Endothelial cell of umbilical vein (primary cell): ENCODE data around the gene KIAA0753. TPM values are rescaled to one million over a fixed set of nuclear protein-coding genes. Genes with fewer than 3 reads are reported as not detected.

Experiments used
- BruUV-seq: library from RNA; stranded (reverse); fragments of 400-500 nt; replicated peaks from 2 replicates; lab custom pipeline; 2021; lab: Mats Ljungman, UMichigan
- CTCF ChIA-PET: fragments of 300-600, 350-600 bp; sonication (Branson Sonifier 250); formaldehyde crosslinking; loops from one replicate; lab custom pipeline; 2021; ENCODE audit warnings: antibody characterized with exemption, inconsistent platforms; lab: Charles Lee
- POLR2A ChIA-PET: fragments of 300-600, 350-600 bp; sonication (Branson Sonifier 250); formaldehyde crosslinking; loops from one replicate; lab custom pipeline; 2021; ENCODE audit warnings: antibody characterized with exemption, inconsistent platforms; lab: Charles Lee
- DNase-seq: peaks from one replicate; pipeline ENCODE4 v3.0.0-alpha.2; 2011; ENCODE audit warnings: low read depth, low spot score
- FAIRE-seq: peaks from 2 replicates; lab custom pipeline; 2011; peaks lifted over from hg19 to GRCh38; lab: Jason Lieb, UNC
- H2AFZ ChIP-seq: 2 replicates; pipeline ENCODE4 v1.6.0; 2012; ENCODE audit warnings: low read depth, low read length, control low read depth, inconsistent platforms
- H3K27ac ChIP-seq: 2 replicates; pipeline ENCODE4 v1.5.1; 2011; ENCODE audit warnings: low read depth, mild to moderate bottlenecking, control low read depth, low read length, moderate library complexity; ENCODE audit not compliant: insufficient read depth
- H3K27me3 ChIP-seq, 2 experiments: 2 replicates each; pipeline versions ENCODE4 v1.6.0 to v1.6.1; 2011; ENCODE audit warnings: low read length in 2 of 2, mixed read lengths in 1 of 2; ENCODE audit not compliant: control insufficient read depth in 2 of 2, insufficient read depth in 2 of 2
- H3K36me3 ChIP-seq, 2 experiments: 2 replicates in 1 of 2; 3 replicates in 1 of 2; pipeline ENCODE4 v1.5.1; 2011; ENCODE audit warnings: low read length in 2 of 2, mild to moderate bottlenecking in 1 of 2, moderate library complexity in 1 of 2; ENCODE audit not compliant: control insufficient read depth in 2 of 2, insufficient read depth in 2 of 2; ENCODE audit errors: extremely low read depth in 1 of 2
- H3K4me1 ChIP-seq: 3 replicates; pipeline ENCODE4 v1.5.1; 2011; ENCODE audit warnings: mild to moderate bottlenecking, low read length; ENCODE audit not compliant: control insufficient read depth, insufficient read depth; ENCODE audit errors: extremely low read depth
- H3K4me2 ChIP-seq: 2 replicates; pipeline ENCODE4 v1.6.1; 2011; ENCODE audit warnings: low read length, control low read depth, mixed read lengths; ENCODE audit not compliant: insufficient read depth
- H3K4me3 ChIP-seq, 3 experiments: fragments of 200-600 bp in 1 of 3; sonication (generic), shearing (Covaris generic) in 1 of 3; replicated peaks in 1 of 3; 2 replicates each; pipeline ENCODE4 v1.5.1; 2011 to 2016; ENCODE audit warnings: control low read depth in 3 of 3, low read length in 3 of 3, mild to moderate bottlenecking in 2 of 3, inconsistent platforms in 1 of 3, low read depth in 1 of 3, moderate library complexity in 1 of 3; ENCODE audit not compliant: insufficient read depth in 1 of 3
- H3K79me2 ChIP-seq: 2 replicates; pipeline ENCODE4 v1.6.0; 2012; ENCODE audit warnings: low read length, inconsistent platforms; ENCODE audit not compliant: control insufficient read depth, insufficient read depth
- H3K9ac ChIP-seq: replicated peaks from 2 replicates; pipeline ENCODE3; 2011; ENCODE audit warnings: low read length, control low read depth; ENCODE audit not compliant: insufficient read depth; ENCODE audit errors: extremely low read depth
- H3K9me1 ChIP-seq: replicated peaks from 3 replicates; pipeline ENCODE4 v1.6.0; 2011; ENCODE audit warnings: mild to moderate bottlenecking, low read length; ENCODE audit not compliant: control insufficient read depth, insufficient read depth; ENCODE audit errors: extremely low read depth
- H3K9me3 ChIP-seq: replicated peaks from 2 replicates; pipeline ENCODE4 v1.5.1; 2012; ENCODE audit warnings: low read length, inconsistent platforms; ENCODE audit not compliant: control insufficient read depth, insufficient read depth
- H4K20me1 ChIP-seq: replicated peaks from 2 replicates; pipeline ENCODE3; 2011; ENCODE audit warnings: mild to moderate bottlenecking, low read length; ENCODE audit not compliant: control insufficient read depth, insufficient read depth; ENCODE audit errors: extremely low read depth
- CTCF ChIP-seq, 2 donors: IDR thresholded peaks; 1 replicate in 1 of 2; 2 replicates in 1 of 2; pipeline ENCODE4 v1.5.1; 2011; ENCODE audit warnings: low read length in 2 of 2, mild to moderate bottlenecking in 2 of 2, moderate library complexity in 2 of 2, control low read depth in 1 of 2, inconsistent platforms in 1 of 2, low read depth in 1 of 2; ENCODE audit not compliant: insufficient read depth in 1 of 2; ENCODE audit errors: extremely low read depth in 1 of 2
- EZH2 ChIP-seq: IDR thresholded peaks from 2 replicates; pipeline ENCODE4 v1.6.1; 2012; ENCODE audit warnings: borderline replicate concordance, low read depth, mild to moderate bottlenecking, moderate library complexity, low read length, inconsistent platforms; ENCODE audit not compliant: severe bottlenecking
- FOS ChIP-seq: IDR thresholded peaks from 2 replicates; pipeline ENCODE4 v1.6.1; 2011; ENCODE audit warnings: mild to moderate bottlenecking, low read length, moderate library complexity, borderline replicate concordance; ENCODE audit not compliant: insufficient read depth
- GATA2 ChIP-seq: IDR thresholded peaks from 2 replicates; pipeline ENCODE4 v1.7.0; 2011; ENCODE audit warnings: low read depth, mild to moderate bottlenecking, moderate library complexity, mixed read lengths, low read length; ENCODE audit not compliant: insufficient read length, insufficient read depth
- JUN ChIP-seq: IDR thresholded peaks from 2 replicates; pipeline ENCODE4 v1.6.1; 2011; ENCODE audit warnings: borderline replicate concordance, low read depth; ENCODE audit not compliant: insufficient read length, insufficient read depth
- MYC ChIP-seq: IDR thresholded peaks from one replicate; pipeline ENCODE4 v1.6.1; 2011; ENCODE audit warnings: mild to moderate bottlenecking, low read depth, low read length
- POLR2A ChIP-seq: IDR thresholded peaks from 2 replicates; pipeline ENCODE4 v1.6.1; 2012; ENCODE audit warnings: low read depth, mild to moderate bottlenecking, control low read depth, low read length
- POLR2AphosphoS5 ChIP-seq: IDR thresholded peaks from 2 replicates; pipeline ENCODE4 v1.6.1; 2012; ENCODE audit warnings: low read depth, mild to moderate bottlenecking, control low read depth, low read length, moderate library complexity; ENCODE audit not compliant: insufficient read depth
- dilution Hi-C: fragments of 300-500 bp; cut with MboI; formaldehyde crosslinking; loops from one replicate; pipeline ENCODE4 v1.15.0; 2019; ENCODE audit warnings: low sequenced_read_pairs; ENCODE audit not compliant: extremely low pct_ligation_motif_present
- intact Hi-C: fragments of 100-400 bp; cut with micrococcal nuclease; formaldehyde crosslinking; loops from one replicate; pipeline ENCODE4 v1.10.0; 2022
- polyA plus RNA-seq, 4 experiments: library from polyadenylated mRNA; depleted of rRNA in 3 of 4; stranded (reverse) in 3 of 4; unstranded in 1 of 4; fragments of >200 nt; gene quantifications; 2 replicates each; pipeline versions ENCODE4 v1.2.1 to v1.2.3, GENCODE V29; 2011 to 2012; ENCODE audit warnings: missing spikeins in 1 of 4
- total RNA-seq: library from RNA; stranded (reverse); gene quantifications from 2 replicates; pipeline ENCODE4 v1.2.3, GENCODE V29; 2021
- TF ChIP-seq, protein P1 (sequence below): IDR thresholded peaks from 2 replicates; pipeline ENCODE4 v1.6.1; 2011; ENCODE audit not compliant: insufficient read depth, insufficient read length

KIAA0753 gene
- total and polyA plus RNA-seq, 2 donors (not counting 3 experiments of a cell fraction or from before 2014, with no cell fraction given), result 5.3 to 23.9 TPM

GRCh38 chr17:6633263-6633662 is 7.2 kb downstream of the KIAA0753 start:
- CTCF ChIA-PET, result no interaction called here
- intact Hi-C loops, result no loop called here

More at GRCh38 chr17:6633263-6633662, 7.2 kb downstream of the KIAA0753 start:
- POLR2A ChIA-PET, result no interaction called here
- FAIRE-seq, result no peak
- dilution Hi-C loops, result no loop called here
- Histone ChIP-seq H3K4me1 (no peaks in the 10 kb centered on the region), H4K20me1 (no peaks in the 10 kb centered on the region), H2AFZ (no peak overlapping the region), H3K9me1 (no peaks in the 10 kb centered on the region), H3K36me3 (peaks cover 0 to 12% of the 10 kb centered on the region in 2 experiments), H3K4me2 (no peak overlapping the region), H3K27ac (no peak overlapping the region), H3K4me3 (no peak overlapping the region), H3K27me3 (no peaks in the 10 kb centered on the region), H3K9ac (no peak overlapping the region), H3K79me2 (peaks cover 5% of the 10 kb centered on the region), H3K9me3 (no peaks in the 10 kb centered on the region)
- TSS peak; percentile 5 for BruUV-seq
- TF ChIP-seq GATA2, result no peak
- no peak for TF ChIP-seq FOS
- TF ChIP-seq JUN, result no peak
- TF ChIP-seq MYC, result no peak
- no peak for TF ChIP-seq POLR2A
- no peak for TF ChIP-seq CTCF (IDR thresholded peaks at IDR 0.05; ENCODE audit: extremely low read depth in 1 of 2, insufficient read depth in 1 of 2, low read depth in 1 of 2, low read length in 2 of 2)
- TF ChIP-seq, protein P1, sequence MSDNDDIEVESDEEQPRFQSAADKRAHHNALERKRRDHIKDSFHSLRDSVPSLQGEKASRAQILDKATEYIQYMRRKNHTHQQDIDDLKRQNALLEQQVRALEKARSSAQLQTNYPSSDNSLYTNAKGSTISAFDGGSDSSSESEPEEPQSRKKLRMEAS, result no peak
- no peak for TF ChIP-seq EZH2
- no peak for TF ChIP-seq POLR2AphosphoS5
- DNase-seq, result no peak
